HG03432 (cell line): ENCODE data around the gene PRR15L.

Experiments
- ATAC-seq: cut with Tn5 transposase; IDR thresholded peaks from one replicate; pipeline ENCODE4 v1.9.1; 2021; ENCODE audit warnings: mild to moderate bottlenecking, moderate library complexity; ENCODE audit not compliant: unreplicated experiment

PRR15L gene

DNA sequence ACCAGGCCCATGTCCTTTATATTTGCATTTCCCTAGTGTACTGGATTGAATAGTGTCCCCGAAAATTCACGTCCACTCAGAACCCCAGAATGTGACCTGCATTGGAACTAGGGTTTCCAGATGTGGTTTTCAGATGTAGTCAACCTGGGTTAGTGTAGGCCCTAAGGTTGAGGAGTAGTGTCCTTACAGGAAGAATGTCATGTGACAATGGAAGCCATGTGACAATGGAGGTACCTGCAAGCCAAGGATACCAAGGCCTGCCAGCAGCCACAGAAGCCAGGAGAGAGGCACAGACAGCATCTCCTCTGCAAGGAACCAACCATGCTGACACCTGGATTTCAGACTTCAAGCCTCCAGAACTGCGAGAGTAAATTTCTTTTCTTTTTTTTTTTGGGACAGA, 5.2 kb upstream of the PRR15L start:
- no peak for ATAC-seq

DNA sequence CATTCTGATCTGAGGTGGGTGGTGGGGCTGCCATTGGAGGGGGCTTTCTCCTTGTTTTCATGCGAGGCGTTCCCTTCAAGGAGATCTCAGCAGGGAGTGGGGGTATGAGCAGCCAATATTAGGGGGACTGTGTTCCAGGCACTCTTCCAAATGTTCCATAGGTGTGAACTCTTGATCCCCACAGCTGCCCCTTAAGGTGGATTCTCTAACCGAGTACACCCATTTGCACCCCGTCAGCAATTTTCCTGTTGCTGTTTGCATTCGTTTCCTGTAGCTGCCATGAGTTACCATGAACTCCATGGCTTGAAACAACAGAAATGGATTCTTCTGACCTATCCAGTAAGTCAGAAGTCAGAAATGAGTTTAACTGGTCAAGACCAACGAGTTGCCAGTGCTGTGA, 3.7 kb upstream of the PRR15L start:
- ATAC-seq: no peak

DNA sequence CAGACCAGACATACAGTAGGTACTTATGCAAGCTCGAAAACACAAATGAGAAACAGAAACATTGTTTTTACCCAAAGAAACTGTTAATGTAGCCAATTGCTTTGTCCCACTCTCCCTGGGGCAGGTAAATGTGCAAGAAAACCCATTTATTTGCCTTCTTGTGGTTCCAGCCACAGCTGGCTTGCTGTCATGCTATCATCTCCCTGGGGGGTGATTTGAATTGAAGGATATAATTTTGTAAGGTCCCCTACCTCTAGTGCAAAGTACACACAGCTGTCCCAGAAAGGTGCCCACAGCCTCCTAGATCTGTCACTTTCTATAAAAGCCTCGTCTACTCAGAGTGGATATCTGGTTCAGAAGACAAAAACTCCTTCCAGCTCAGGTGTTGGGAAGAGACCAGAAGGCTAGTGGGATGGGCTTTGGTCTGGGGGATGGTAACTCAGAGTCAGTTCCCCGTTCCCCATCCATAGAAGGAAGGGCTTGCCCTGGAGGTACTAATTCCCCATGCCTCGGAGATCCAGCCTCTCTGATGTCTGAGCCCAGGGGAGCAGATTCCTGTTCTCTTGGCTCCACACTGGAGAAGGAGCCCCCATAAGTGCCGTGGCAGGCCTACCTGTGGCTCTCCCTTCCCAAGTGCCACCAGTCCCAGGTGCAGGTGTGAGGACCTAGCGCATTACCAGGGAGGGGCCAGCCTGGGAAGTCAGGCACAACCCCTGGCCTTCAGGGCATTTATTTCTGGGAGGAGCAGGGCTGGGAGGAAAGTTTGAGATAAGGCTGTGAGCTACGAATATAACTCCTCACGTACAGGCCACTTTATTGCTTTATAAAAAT, 2.4 kb upstream of the PRR15L start:
- no peak for ATAC-seq

DNA sequence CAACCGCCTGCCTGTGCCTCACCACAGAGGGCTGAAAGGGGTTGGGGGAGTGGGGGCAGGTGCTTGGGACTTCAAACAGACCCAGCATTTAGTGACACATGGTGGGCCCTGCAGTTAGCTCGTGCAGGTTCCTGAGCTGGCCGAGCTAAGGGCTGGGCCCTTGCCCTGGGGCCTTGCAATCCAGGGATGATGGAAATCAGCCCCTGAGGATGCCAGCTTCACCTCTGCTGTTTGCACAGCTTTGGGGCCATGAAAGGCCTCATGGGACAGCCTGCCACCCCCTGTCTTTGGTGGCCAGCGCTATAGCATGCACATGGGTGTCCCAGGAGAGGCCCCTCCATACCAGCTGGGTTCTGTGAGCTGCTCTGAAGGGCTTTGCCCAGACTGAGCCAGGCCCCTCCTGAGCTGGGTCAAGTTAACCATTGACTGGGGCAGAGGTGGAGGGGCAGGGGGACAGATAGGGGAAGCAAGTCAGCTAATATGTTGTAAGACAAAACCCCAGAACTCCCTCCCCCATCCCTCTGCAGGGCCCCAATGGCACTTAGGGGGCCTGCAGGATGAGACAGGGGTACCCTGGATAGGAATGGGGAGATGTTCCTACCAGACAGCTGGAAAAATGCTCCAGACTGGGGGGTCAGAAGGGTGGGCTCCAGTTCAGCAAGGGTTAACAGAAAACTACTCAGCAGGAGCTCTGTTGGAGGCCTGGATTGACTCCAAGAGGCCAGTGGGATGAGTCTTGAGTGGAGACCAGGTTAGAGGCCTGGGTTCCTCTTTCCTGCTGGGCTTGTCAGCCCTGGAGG, 692 bp downstream of the PRR15L start:
- no peak for ATAC-seq

- no peak for ATAC-seq
Measured at GRCh38 chr17:47955497-47956461, 1.9 kb downstream of the PRR15L start.

GRCh38 chr17:47953909-47954308, 3.8 kb downstream of the PRR15L start:
- no peak for ATAC-seq

DNA sequence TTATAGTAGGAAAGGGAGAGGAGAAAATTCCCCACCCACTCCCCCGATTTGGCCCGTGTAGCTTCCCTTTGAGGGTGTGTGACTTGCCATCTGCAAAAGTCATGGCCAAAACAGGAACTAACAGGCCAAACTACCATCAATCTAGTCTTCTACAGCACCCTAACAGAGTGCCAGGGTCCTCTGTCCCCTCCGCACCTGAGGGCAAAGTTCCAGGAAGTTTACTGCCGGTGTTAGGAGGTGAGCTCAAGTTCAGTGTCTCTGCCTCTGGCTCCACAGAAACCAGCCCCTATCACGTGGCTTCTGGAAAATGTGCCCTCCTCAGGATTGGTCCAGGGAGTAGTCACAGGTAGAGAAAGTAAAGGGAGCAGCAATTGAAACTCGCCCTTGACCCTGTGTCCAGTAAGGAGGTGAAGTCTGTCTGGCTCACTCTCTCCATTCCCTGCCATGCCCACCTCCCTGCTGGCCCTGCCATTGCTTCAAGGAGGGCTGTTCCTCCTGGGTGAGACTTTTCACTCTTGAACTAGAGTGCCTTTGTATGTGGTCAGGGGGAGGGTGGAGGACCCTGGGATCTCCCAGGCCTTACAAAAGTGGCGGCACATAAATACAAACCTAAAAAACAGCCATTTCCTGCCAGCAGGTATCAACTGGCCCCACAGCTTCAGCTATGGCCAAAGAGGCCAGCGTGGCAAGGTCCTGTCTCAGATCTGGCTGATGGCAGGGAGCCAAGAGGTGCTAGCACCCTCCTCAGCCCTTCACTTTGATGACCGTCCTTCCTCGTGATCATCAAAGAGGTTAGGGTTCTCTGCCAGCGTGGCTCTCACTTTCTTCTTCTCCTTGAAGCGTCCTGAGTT, 5.3 kb downstream of the PRR15L start:
- no peak for ATAC-seq

- ATAC-seq: no peak
Measured at GRCh38 chr17:47950448-47950847, 7.2 kb downstream of the PRR15L start.

GRCh38 chr17:47949946-47950345, 7.7 kb downstream of the PRR15L start:
- peak; percentile 27 for ATAC-seq

DNA sequence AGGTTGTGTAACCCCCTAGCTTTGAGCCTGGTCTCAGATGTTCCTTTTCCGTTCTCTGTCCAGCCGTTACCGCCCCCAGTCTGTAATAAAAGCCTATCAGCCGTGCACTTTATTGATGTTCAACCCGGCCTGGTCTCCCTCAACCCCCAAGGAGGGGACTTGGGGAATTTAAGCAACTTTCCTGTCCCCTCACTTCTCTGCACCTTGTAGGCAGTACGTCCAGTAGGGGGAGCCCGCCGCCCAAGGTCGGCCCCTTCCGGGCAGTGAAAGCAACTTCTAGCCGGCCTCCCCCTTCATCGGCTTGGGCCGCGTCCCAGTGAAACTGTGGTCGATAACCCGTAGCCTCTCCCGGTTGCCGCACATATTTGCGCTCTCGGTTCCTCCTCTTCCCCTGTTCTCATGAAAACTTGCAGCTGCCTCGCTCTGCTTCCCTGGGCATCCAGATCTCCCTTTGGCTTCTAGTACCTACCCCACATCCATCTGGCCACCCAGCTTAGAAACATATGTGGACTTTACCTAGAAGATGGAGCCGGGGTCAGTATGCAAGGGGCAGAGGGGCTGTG, 8.4 kb downstream of the PRR15L start:
- ATAC-seq: peak; percentile 67

DNA sequence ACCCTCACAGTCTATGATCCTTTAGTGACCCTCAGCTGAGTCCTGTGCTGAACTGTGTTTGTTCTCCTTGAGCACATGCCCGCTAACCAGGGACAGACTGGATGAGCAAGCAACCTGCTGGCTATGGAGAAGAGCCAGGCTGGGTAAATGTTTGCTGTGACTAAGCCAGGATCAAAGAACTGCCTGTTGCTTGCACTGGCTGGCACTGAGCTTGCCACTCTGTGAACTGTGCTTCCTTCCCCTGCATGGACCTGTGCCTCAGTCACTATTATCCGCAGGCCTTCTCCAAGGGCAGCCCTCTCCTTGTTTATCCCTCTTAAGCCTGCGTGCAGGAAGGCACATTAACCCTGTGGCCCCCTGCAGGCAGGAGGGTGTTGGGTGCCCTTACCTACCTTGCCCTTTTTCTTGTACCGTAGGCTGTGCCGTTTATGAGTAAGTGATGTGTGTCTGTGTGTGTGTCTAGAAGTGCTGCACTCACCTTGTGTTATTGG, 8.9 kb downstream of the PRR15L start:
- ATAC-seq: no peak

DNA sequence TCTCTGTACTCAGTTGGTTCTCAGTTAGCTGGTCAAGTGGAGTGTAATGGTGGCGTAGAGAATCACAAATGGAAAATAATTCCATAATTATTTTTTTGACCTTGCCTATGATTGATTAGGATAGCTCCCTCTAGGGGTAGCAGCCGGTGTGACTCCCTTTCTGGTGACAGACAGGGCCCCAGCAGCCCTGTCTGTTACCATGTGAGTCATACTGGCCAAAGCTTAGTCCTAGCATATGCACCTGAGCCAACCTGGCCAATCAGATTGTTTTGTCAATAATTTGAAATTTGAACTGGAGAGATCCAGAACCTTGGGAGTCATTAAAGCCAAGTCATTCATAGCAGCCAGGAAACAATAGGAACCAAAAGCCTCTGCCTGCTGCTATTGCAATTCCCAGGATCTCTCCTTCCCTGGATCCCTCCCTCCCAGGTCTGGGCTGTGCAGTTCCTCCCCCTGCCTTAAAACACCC, 10.7 kb downstream of the PRR15L start:
- peak; percentile 42 for ATAC-seq

DNA sequence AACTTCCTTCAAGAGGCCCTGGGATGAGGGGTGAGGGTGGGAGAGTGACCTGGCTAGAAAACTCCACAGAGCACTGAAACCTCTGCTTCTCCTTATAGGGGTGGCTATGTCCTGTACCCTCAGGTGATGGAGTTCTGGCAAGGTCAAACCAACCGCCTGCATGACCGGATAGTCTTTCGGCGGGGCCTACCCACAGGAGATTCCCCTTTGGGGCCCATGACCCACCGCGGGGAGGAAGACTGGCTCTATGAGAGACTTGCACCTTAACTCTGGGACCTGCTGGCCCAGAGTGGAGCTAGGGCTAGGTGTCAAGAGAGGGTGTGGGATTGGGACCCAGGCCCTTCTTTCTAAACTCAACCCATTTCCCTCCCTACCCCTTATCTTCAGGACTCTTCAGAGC, 11.2 kb downstream of the PRR15L start:
- no peak for ATAC-seq

DNA sequence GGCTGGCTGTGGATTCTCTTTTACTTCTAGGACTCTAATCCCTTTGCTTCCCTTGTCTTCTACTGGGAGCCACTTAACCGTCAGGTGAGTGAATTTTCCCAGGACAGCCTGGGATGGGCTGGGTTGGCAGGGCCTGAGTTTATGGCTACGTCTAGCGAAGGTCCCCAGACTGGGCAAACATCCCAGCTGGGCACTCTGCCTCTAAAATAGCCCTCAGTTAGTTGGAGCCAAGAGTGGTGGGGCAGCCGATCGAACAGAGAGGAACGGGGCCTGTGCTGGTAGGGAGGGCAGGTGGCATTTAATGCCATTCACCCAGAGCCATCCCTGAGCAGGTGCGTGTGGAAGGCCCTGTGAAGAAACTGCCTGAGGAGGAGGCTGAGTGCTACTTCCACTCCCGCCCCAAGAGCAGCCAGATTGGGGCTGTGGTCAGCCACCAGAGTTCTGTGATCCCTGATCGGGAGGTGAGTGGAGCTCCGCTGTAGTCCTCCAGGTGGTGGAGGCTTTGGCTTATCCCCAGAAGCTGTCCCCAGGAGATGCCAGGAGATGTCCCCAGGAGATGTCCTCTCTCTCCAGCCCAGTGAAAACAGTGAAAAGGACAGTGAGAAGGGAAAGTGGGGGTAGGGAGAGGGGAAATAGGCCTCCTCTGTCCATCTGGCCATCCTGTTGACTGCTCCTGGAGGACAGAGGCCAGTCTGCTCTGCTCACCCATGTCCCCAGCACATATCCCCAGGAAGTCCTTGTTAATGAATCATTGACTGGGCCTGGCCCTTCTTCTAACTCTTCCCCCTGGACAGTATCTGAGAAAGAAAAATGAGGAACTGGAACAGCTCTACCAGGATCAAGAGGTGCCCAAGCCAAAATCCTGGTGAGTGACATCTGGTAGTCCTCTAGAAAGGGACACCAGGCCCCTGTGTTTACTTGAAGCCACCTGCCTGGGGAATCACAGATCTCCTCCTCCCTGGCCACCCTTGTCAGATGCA, 11.9 kb downstream of the PRR15L start:
- ATAC-seq: no peak

DNA sequence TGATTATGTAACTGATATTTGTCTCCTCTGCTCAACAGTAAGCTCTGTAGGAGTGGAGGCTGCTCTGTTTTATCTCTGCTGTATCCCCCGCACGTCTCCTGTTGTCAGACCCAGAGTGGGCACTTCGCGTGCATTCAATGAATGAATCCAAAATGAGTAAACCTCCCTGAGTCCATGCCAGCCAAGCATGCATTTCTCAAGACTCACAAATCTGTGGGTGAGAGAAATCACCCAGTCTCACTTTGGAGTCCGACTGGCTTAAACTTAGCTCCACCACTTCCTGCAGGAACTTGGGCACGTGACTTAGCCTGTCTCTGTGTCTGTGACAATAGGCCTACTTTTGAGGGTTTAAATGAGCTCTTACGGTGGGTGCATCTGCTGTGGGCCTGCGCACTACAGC, 12.6 kb downstream of the PRR15L start:
- ATAC-seq: no peak

DNA sequence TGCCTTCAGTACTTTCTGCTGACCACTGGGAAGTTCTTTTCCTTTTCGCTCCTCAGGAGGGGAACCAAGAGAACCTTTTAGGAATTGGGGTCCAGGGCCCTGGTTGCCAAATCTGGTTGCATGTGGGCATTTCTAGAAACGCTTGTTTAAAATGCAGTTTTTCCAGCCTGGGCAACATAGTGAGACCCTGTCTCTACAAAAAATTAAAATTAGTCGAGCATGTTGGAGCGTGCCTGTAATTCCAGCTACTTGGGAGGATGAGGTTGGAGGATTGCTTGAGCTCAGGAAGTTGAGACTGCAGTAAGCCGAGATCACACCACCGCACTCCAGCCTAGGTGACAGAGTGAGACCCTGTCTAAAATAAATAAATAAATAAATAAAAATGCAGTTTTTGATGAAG, 15.1 kb downstream of the PRR15L start:
- no peak for ATAC-seq

- no peak for ATAC-seq
Measured at GRCh38 chr17:47942096-47942510, 15.6 kb downstream of the PRR15L start.
